BLaER1 treated with 17β-estradiol and CSF1 and Interleukin-3, amounts not matched to agents 10 nM and 100 nM (cell line): ENCODE results near the gene GPER1.

Experiments
- H3K27ac ChIP-seq, 11 experiments: shearing (Covaris generic); formaldehyde crosslinking; 2 replicates each; pipeline ENCODE4 v1.8.1; 2022
- H3K27me3 ChIP-seq, 11 experiments: shearing (Covaris generic); formaldehyde crosslinking; 2 replicates each; pipeline ENCODE4 v1.8.1; 2022
- H3K36me3 ChIP-seq, 11 experiments: shearing (Covaris generic); formaldehyde crosslinking; 2 replicates each; pipeline ENCODE4 v1.8.1; 2022
- H3K4me1 ChIP-seq, 10 experiments: shearing (Covaris generic); formaldehyde crosslinking; 2 replicates each; pipeline ENCODE4 v1.8.1; 2022
- H3K4me2 ChIP-seq, 11 experiments: shearing (Covaris generic); formaldehyde crosslinking; 2 replicates each; pipeline ENCODE4 v1.8.1; 2022
- H3K4me3 ChIP-seq, 10 experiments: shearing (Covaris generic); formaldehyde crosslinking; 2 replicates each; pipeline ENCODE4 v1.8.1; 2022
- H3K9ac ChIP-seq, 11 experiments: shearing (Covaris generic); formaldehyde crosslinking; 2 replicates each; pipeline ENCODE4 v1.8.1; 2022
- H3K9me3 ChIP-seq, 11 experiments: shearing (Covaris generic); formaldehyde crosslinking; replicated peaks in 1 of 11; 2 replicates each; pipeline ENCODE4 v1.8.1; 2022
- H4K20me1 ChIP-seq, 11 experiments: shearing (Covaris generic); formaldehyde crosslinking; 2 replicates each; pipeline ENCODE4 v1.8.1; 2022
- Cebpa-rat ChIP-seq, 11 experiments: shearing (Covaris generic); IDR thresholded peaks; 2 replicates each; pipeline ENCODE4 v1.8.1; 2022

Gene GPER1

GRCh38 chr7:1119201-1119600 is 31.3 kb downstream of the GPER1 start:
- no peak overlapping the region for H3K9ac ChIP-seq
- TF ChIP-seq Cebpa-rat (IDR thresholded peaks at IDR 0.05), result no peak
- H3K27me3 ChIP-seq, result no peaks in the 10 kb centered on the region
- peaks cover 34 to 76% (median 64%) of the 10 kb centered on the region in 10 experiments for H3K4me1 ChIP-seq
- peak overlapping the region in 2 of 11 experiments; percentile 13 to 45; a peak in 4 of 22 replicates for H3K4me2 ChIP-seq
- no peak overlapping the region for H3K27ac ChIP-seq
- no peaks in the 10 kb centered on the region for H3K9me3 ChIP-seq
- H4K20me1 ChIP-seq, result peaks cover 0 to 87% (median 32%) of the 10 kb centered on the region in 11 experiments; a peak in 15 of 22 replicates
- H3K4me3 ChIP-seq, result no peak overlapping the region
- peaks cover 0 to 10% (median 0%) of the 10 kb centered on the region in 11 experiments; a peak in 6 of 22 replicates for H3K36me3 ChIP-seq

GRCh38 chr7:1120791-1121190 is 32.9 kb downstream of the GPER1 start:
- Histone ChIP-seq H4K20me1 (peaks cover 0 to 80% (median 24%) of the 10 kb centered on the region in 11 experiments; a peak in 12 of 22 replicates), H3K4me3 (no peak overlapping the region), H3K9ac (no peak overlapping the region), H3K9me3 (no peaks in the 10 kb centered on the region), H3K27ac (no peak overlapping the region; a peak in 1 of 22 replicates), H3K27me3 (no peaks in the 10 kb centered on the region), H3K36me3 (peaks cover 0 to 16% (median 11%) of the 10 kb centered on the region in 11 experiments; a peak in 15 of 22 replicates), H3K4me2 (peak overlapping the region in 8 of 11 experiments; percentile 89 to 100 (median 94); a peak in 15 of 22 replicates), H3K4me1 (peaks cover 37 to 65% (median 51%) of the 10 kb centered on the region in 10 experiments)
- TF ChIP-seq Cebpa-rat (IDR thresholded peaks at IDR 0.05), result no peak

GRCh38 chr7:1121476-1121875 is 33.6 kb downstream of the GPER1 start:
- TF ChIP-seq Cebpa-rat (IDR thresholded peaks at IDR 0.05), result no peak
- peaks cover 0 to 19% (median 15%) of the 10 kb centered on the region in 11 experiments; a peak in 18 of 22 replicates for H3K36me3 ChIP-seq
- peak overlapping the region in 2 of 11 experiments; percentile 65 to 69; a peak in 2 of 22 replicates for H3K9ac ChIP-seq
- peaks cover 0 to 76% (median 24%) of the 10 kb centered on the region in 11 experiments; a peak in 12 of 22 replicates for H4K20me1 ChIP-seq
- H3K9me3 ChIP-seq, result no peaks in the 10 kb centered on the region
- no peaks in the 10 kb centered on the region for H3K27me3 ChIP-seq
- no peak overlapping the region for H3K27ac ChIP-seq
- H3K4me3 ChIP-seq, result no peak overlapping the region
- H3K4me1 ChIP-seq, result peaks cover 37 to 65% (median 51%) of the 10 kb centered on the region in 10 experiments
- peak overlapping the region in 10 of 11 experiments; percentile 84 to 100 (median 93); a peak in 18 of 22 replicates for H3K4me2 ChIP-seq

GRCh38 chr7:1121886-1122831 is 34.2 kb downstream of the GPER1 start:
- Histone ChIP-seq H3K27me3 (no peaks in the 10 kb centered on the region), H3K4me1 (peaks cover 37 to 65% (median 51%) of the 10 kb centered on the region in 10 experiments), H3K9me3 (no peaks in the 10 kb centered on the region), H3K4me3 (peak overlapping the region in 8 of 10 experiments; percentile 20 to 61 (median 44); a peak in 16 of 20 replicates), H3K27ac (peak overlapping the region; percentile 23 to 81 (median 60); a peak in 20 of 22 replicates), H3K9ac (peak overlapping the region; percentile 43 to 78 (median 67); a peak in 21 of 22 replicates), H4K20me1 (peaks cover 0 to 76% (median 24%) of the 10 kb centered on the region in 11 experiments; a peak in 13 of 22 replicates), H3K36me3 (peaks cover 0 to 25% (median 22%) of the 10 kb centered on the region in 11 experiments; a peak in 18 of 22 replicates), H3K4me2 (peak overlapping the region; percentile 84 to 100 (median 93))
- no peak for TF ChIP-seq Cebpa-rat (IDR thresholded peaks at IDR 0.05)

GRCh38 chr7:1122832-1123501 is 35.1 kb downstream of the GPER1 start:
- Histone ChIP-seq H4K20me1 (peaks cover 0 to 68% (median 17%) of the 10 kb centered on the region in 11 experiments; a peak in 13 of 22 replicates), H3K4me3 (peak overlapping the region in 8 of 10 experiments; percentile 20 to 61 (median 44); a peak in 16 of 20 replicates), H3K27ac (peak overlapping the region; percentile 23 to 81 (median 60); a peak in 20 of 22 replicates), H3K4me1 (peaks cover 30 to 60% (median 48%) of the 10 kb centered on the region in 10 experiments), H3K36me3 (peaks cover 0 to 29% (median 24%) of the 10 kb centered on the region in 11 experiments; a peak in 18 of 22 replicates), H3K9ac (peak overlapping the region; percentile 43 to 78 (median 67); a peak in 21 of 22 replicates), H3K27me3 (no peaks in the 10 kb centered on the region), H3K4me2 (peak overlapping the region; percentile 84 to 100 (median 93)), H3K9me3 (no peaks in the 10 kb centered on the region)
- no peak for TF ChIP-seq Cebpa-rat (IDR thresholded peaks at IDR 0.05)

GRCh38 chr7:1123715-1124114 is 35.8 kb downstream of the GPER1 start:
- peak overlapping the region in 10 of 11 experiments; percentile 8 to 78 (median 64); a peak in 11 of 22 replicates for H3K9ac ChIP-seq
- peak overlapping the region in 8 of 11 experiments; percentile 25 to 81 (median 70); a peak in 12 of 22 replicates for H3K27ac ChIP-seq
- H3K9me3 ChIP-seq, result no peaks in the 10 kb centered on the region
- peaks cover 24 to 59% (median 48%) of the 10 kb centered on the region in 10 experiments for H3K4me1 ChIP-seq
- peaks cover 0 to 61% (median 17%) of the 10 kb centered on the region in 11 experiments; a peak in 13 of 22 replicates for H4K20me1 ChIP-seq
- TF ChIP-seq Cebpa-rat (IDR thresholded peaks at IDR 0.05), result no peak
- peak overlapping the region in 1 of 10 experiments; percentile 61; a peak in 1 of 20 replicates for H3K4me3 ChIP-seq
- peaks cover 0 to 29% (median 24%) of the 10 kb centered on the region in 11 experiments; a peak in 18 of 22 replicates for H3K36me3 ChIP-seq
- H3K4me2 ChIP-seq, result peak overlapping the region; percentile 84 to 100 (median 93)
- no peaks in the 10 kb centered on the region for H3K27me3 ChIP-seq

- Histone ChIP-seq H3K4me2 (peak overlapping the region in 10 of 11 experiments; percentile 84 to 100 (median 93); a peak in 20 of 22 replicates), H3K27me3 (no peaks in the 10 kb centered on the region), H3K9me3 (no peaks in the 10 kb centered on the region), H3K4me3 (no peak overlapping the region), H4K20me1 (peaks cover 0 to 56% (median 17%) of the 10 kb centered on the region in 11 experiments; a peak in 13 of 22 replicates), H3K36me3 (peaks cover 0 to 29% (median 24%) of the 10 kb centered on the region in 11 experiments; a peak in 18 of 22 replicates), H3K9ac (peak overlapping the region in 6 of 11 experiments; percentile 8 to 78 (median 64); a peak in 4 of 22 replicates), H3K4me1 (peaks cover 24 to 55% (median 48%) of the 10 kb centered on the region in 10 experiments), H3K27ac (peak overlapping the region in 5 of 11 experiments; percentile 26 to 81 (median 60); a peak in 4 of 22 replicates)
- TF ChIP-seq Cebpa-rat (IDR thresholded peaks at IDR 0.05), result no peak
These were observed 36.3 kb downstream of the GPER1 start for GRCh38 chr7:1124164-1124563.
